A673 (cell line): Measurements from ENCODE around the gene S100G. TPM values are rescaled to one million over a fixed set of nuclear protein-coding genes. Genes with fewer than 3 reads are reported as not detected.

Source experiments
- BruUV-seq: library from RNA; stranded (reverse); fragments of 400-500 nt; replicated peaks from 2 replicates; lab custom pipeline; 2021; lab: Mats Ljungman, UMichigan
- CTCF ChIA-PET: fragments of 300-600 bp; sonication (Branson Sonifier 250); formaldehyde crosslinking; loops from one replicate; lab custom pipeline; 2022; ENCODE audit warnings: antibody characterized with exemption; lab: Charles Lee
- POLR2A ChIA-PET: fragments of 300-600 bp; sonication (Branson Sonifier 250); formaldehyde crosslinking; loops from one replicate; lab custom pipeline; 2022; ENCODE audit warnings: antibody characterized with exemption; ENCODE audit not compliant: low non-redundant PET; lab: Charles Lee
- DNase-seq: peaks from one replicate; pipeline ENCODE4 v3.0.0-alpha.2; 2015; ENCODE audit warnings: low spot score
- H3K27ac ChIP-seq: fragments of 200-600 bp; sonication (generic); 2 replicates; pipeline ENCODE4 v1.5.1; 2016; ENCODE audit warnings: mixed run types, low read depth, mild to moderate bottlenecking, mixed read lengths, antibody characterized with exemption, low read length; ENCODE audit not compliant: poor library complexity, severe bottlenecking
- H3K27me3 ChIP-seq: fragments of 200-600 bp; sonication (generic); replicated peaks from 2 replicates; pipeline ENCODE4 v1.6.1; 2017; ENCODE audit warnings: mixed run types, low read depth, mild to moderate bottlenecking, mixed read lengths, antibody characterized with exemption, low read length; ENCODE audit not compliant: insufficient read depth, poor library complexity
- H3K36me3 ChIP-seq: fragments of 200-600 bp; sonication (generic); 2 replicates; pipeline ENCODE4 v1.6.1; 2016; ENCODE audit warnings: mixed run types, mild to moderate bottlenecking, mixed read lengths, antibody characterized with exemption, low read length; ENCODE audit not compliant: insufficient read depth, poor library complexity, severe bottlenecking
- H3K4me1 ChIP-seq: fragments of 200-600 bp; sonication (generic); 2 replicates; pipeline ENCODE4 v1.6.1; 2017; ENCODE audit warnings: mixed run types, mild to moderate bottlenecking, mixed read lengths, antibody characterized with exemption, low read length; ENCODE audit not compliant: insufficient read depth, poor library complexity, severe bottlenecking
- H3K4me3 ChIP-seq: fragments of 200-600 bp; sonication (generic); 2 replicates; pipeline ENCODE4 v1.5.1; 2016; ENCODE audit warnings: low read depth, mixed run types, mild to moderate bottlenecking, mixed read lengths, low read length; ENCODE audit not compliant: poor library complexity, severe bottlenecking
- H3K9me3 ChIP-seq: fragments of 200-600 bp; sonication (generic); 2 replicates; pipeline ENCODE4 v1.6.1; 2016; ENCODE audit warnings: mixed run types, low read depth, mild to moderate bottlenecking, mixed read lengths, antibody characterized with exemption, low read length; ENCODE audit not compliant: poor library complexity, severe bottlenecking
- EZH2 ChIP-seq: fragments of 200-600 bp; sonication (generic); IDR thresholded peaks from 2 replicates; pipeline ENCODE4 v1.6.1; 2017; ENCODE audit warnings: borderline replicate concordance, low read depth, mild to moderate bottlenecking, mixed read lengths, antibody characterized with exemption, low read length; ENCODE audit not compliant: poor library complexity, severe bottlenecking
- intact Hi-C: fragments of 100-400 bp; cut with micrococcal nuclease; formaldehyde crosslinking; loops from one replicate; pipeline ENCODE4 v1.10.0; 2022; ENCODE audit not compliant: unreplicated experiment
- total RNA-seq: library from RNA; stranded (reverse); gene quantifications from 2 replicates; pipeline ENCODE4 v1.2.3, GENCODE V29; 2021
- TF ChIP-seq, protein P1 (sequence below): fragments of 300-800, 200-600 bp; sonication (generic); conservative IDR thresholded peaks from 2 replicates; pipeline ENCODE4 v1.5.1; 2017; ENCODE audit warnings: low read depth, mild to moderate bottlenecking, antibody characterized with exemption, low read length, moderate library complexity, mixed read lengths

The S100G gene
- total RNA-seq, 1 experiment from 2014 or later: not detected

DNA sequence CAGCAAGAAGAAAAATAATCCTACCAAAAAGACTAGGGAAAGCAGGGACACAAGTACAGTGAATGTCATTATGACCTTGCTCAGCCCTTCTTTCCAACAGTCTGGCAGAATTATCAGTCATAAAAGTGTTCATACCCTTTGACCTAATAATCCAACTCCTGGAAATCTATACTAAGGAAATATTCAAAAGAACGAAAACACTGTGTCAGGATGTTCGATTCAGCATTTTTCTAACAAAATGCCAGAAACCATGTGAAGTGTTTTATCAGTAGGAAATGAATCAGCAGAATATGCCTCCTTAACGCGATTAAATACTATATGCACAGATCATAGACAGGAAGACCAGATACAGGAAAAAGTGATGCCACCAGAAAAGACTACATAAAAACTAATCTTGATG, 16.2 kb upstream of the S100G start:
- H3K4me1 ChIP-seq: peaks cover 21% of the 10 kb centered on the region
- CTCF ChIA-PET: no interaction called here
- intact Hi-C loops: no loop called here
- no peaks in the 10 kb centered on the region for H3K9me3 ChIP-seq
- peak; percentile 72 for DNase-seq
- H3K36me3 ChIP-seq: no peaks in the 10 kb centered on the region
- POLR2A ChIA-PET: no interaction called here
- no peaks in the 10 kb centered on the region for H3K27me3 ChIP-seq
- peak overlapping the region; percentile 60 for H3K27ac ChIP-seq
- no TSS peak for BruUV-seq
- no peak for TF ChIP-seq EZH2
- H3K4me3 ChIP-seq: no peak overlapping the region

DNA sequence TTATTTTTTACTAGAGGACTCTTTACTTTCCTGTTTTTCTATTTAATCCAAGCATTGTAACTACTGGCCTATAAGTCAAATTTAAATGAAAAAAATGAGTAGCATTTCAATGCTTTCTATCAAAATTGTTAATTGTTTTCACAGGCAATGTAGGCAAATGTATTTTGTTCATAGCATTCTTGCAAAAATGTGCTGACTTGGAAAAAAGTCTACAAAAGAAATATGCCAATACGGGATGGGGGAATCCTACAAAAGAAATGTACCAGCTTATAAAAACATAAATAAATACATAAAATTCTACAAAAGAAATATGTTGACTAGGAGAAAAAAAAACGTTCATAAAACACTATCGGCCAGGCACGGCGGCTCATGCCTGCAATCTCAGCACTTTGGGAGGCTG, 14.9 kb upstream of the S100G start:
- Histone ChIP-seq H3K27me3 (no peaks in the 10 kb centered on the region), H3K4me3 (no peak overlapping the region), H3K4me1 (peaks cover 16% of the 10 kb centered on the region), H3K9me3 (no peaks in the 10 kb centered on the region), H3K27ac (no peak overlapping the region), H3K36me3 (no peaks in the 10 kb centered on the region)
- no peak for DNase-seq
- CTCF ChIA-PET: no interaction called here
- no TSS peak for BruUV-seq
- TF ChIP-seq, protein P1, sequence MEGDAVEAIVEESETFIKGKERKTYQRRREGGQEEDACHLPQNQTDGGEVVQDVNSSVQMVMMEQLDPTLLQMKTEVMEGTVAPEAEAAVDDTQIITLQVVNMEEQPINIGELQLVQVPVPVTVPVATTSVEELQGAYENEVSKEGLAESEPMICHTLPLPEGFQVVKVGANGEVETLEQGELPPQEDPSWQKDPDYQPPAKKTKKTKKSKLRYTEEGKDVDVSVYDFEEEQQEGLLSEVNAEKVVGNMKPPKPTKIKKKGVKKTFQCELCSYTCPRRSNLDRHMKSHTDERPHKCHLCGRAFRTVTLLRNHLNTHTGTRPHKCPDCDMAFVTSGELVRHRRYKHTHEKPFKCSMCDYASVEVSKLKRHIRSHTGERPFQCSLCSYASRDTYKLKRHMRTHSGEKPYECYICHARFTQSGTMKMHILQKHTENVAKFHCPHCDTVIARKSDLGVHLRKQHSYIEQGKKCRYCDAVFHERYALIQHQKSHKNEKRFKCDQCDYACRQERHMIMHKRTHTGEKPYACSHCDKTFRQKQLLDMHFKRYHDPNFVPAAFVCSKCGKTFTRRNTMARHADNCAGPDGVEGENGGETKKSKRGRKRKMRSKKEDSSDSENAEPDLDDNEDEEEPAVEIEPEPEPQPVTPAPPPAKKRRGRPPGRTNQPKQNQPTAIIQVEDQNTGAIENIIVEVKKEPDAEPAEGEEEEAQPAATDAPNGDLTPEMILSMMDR: no peak
- TF ChIP-seq EZH2: no peak
- POLR2A ChIA-PET: no interaction called here
- intact Hi-C loops: no loop called here

DNA sequence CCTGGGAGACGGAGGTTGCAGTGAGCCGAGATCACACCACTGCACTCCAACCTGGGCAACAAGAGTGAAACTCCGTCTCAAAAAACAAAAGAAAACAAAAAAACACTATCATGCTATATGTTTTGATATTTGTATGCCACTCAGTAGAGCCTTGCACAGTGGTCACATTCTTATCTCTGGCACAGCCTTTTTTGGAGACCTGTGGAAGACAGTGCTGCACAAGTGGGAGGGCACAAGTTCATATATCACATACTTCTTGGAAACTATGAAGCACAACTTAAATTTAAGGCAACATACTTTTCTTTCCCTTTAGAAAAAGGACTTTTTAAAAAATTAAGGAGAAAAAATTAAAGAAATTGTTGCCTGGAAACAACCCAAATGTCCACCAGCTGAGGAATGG, 14.4 kb upstream of the S100G start:
- CTCF ChIA-PET: no interaction called here
- Histone ChIP-seq H3K9me3 (no peaks in the 10 kb centered on the region), H3K4me3 (no peak overlapping the region), H3K27me3 (no peaks in the 10 kb centered on the region), H3K27ac (no peak overlapping the region), H3K36me3 (no peaks in the 10 kb centered on the region), H3K4me1 (peaks cover 16% of the 10 kb centered on the region)
- no peak for TF ChIP-seq EZH2
- TF ChIP-seq, protein P1: no peak
- intact Hi-C loops: no loop called here
- POLR2A ChIA-PET: no interaction called here
- no peak for DNase-seq
- no TSS peak for BruUV-seq

DNA sequence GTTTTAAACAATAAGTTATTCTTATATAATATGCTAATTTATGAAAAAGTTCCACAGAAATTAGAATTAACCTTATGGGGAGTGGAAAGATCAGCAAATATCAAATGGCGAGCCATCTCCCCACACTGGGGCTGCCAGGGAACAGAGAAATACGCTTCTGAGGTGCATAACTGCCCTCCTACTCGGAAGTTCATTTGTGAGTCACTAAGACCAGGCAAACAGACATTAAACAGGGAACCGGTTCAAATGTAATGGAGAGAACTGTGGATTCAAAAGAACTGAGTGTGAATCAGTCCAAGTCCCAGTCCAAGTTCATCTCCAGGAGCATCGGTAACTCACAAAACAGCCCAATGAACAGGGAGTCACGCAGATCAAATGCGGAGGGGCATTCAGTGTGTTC, 11.4 kb upstream of the S100G start:
- ChIA-PET CTCF (no interaction called here), POLR2A (no interaction called here)
- Histone ChIP-seq H3K4me3 (no peak overlapping the region), H3K27ac (no peak overlapping the region), H3K4me1 (peaks cover 12% of the 10 kb centered on the region), H3K9me3 (no peaks in the 10 kb centered on the region), H3K27me3 (peaks cover 3% of the 10 kb centered on the region), H3K36me3 (no peaks in the 10 kb centered on the region)
- TF ChIP-seq, protein P1: no peak
- TF ChIP-seq EZH2: no peak
- BruUV-seq: no TSS peak
- no peak for DNase-seq
- intact Hi-C loops: no loop called here
